Keratinocyte (primary cell): ENCODE results near the gene RENBP.

Experiments used
- CTCF ChIP-seq, 3 experiments: IDR thresholded peaks in 1 of 3; conservative IDR thresholded peaks in 1 of 3; optimal IDR thresholded peaks in 1 of 3; 2 replicates in 2 of 3; 3 replicates in 1 of 3; pipeline versions ENCODE3 to v1.5.1; 2011; ENCODE audit warnings: low read length in 3 of 3, mild to moderate bottlenecking in 3 of 3, moderate library complexity in 2 of 3, control low read depth in 1 of 3, inconsistent platforms in 1 of 3; ENCODE audit not compliant: insufficient read depth in 2 of 3; ENCODE audit errors: extremely low read depth in 1 of 3
- EZH2 ChIP-seq: IDR thresholded peaks from one replicate; pipeline ENCODE4 v1.6.1; 2012; ENCODE audit warnings: inconsistent platforms, mild to moderate bottlenecking, low read length, moderate library complexity

DNA sequence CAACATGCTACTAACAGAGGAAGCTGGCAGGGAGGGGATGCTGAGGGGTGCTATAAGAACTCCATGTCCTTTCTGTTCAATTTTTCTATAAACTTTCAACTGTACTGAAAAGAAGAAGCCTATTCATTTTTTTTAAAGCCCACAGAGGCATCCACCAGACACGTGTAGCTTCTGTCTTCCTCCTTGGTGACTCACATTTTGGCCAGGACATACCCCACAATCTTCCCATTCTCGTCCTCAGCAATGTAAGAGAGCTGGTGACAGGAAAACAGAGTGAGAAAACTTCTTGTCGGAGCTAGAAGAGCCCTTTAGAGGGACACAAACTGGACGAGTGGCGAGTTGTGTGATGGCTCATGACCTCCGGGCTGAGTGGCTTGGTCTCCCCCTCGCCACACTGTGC, 10.7 kb downstream of the RENBP start:
- no peak for TF ChIP-seq CTCF (optimal IDR thresholded peaks at IDR 0.05 in 1 of 3, IDR thresholded peaks at IDR 0.05 in 1 of 3, conservative IDR thresholded peaks at IDR 0.05 in 1 of 3; ENCODE audit: extremely low read depth in 1 of 3, insufficient read depth in 2 of 3, low read length in 3 of 3)
- no peak for TF ChIP-seq EZH2
